ENCODE measurements around the gene UNC79.

The UNC79 gene

DNA sequence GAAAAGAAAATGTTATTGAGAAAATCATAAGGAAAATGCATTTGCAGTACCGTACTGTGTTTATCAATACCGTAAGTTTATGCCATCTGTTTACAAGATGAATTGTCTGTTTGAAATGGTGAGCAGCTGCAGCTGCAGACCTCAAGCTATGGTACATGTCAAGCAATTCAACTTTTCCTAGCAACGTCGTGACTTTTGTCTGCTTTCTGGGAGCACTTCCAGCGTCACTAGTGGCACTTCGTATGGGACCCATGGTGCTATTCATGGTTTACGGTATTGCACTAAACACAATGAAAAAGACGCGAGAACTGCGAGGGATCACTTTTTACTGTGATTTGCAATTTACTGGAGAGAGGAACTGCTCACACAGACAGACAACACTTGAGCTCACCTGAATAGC, 160.8 kb downstream of the UNC79 start:
- no peaks in the 10 kb centered on the region for H3K4me1 ChIP-seq (ENCODE audit: control insufficient read depth, insufficient read depth, low read length, poor library complexity, severe bottlenecking)
- H3K9me3 ChIP-seq (ENCODE audit: control insufficient read depth, low read length), result no peaks in the 10 kb centered on the region
- H3K4me3 ChIP-seq (ENCODE audit: extremely low read depth, insufficient read depth, low read length, poor library complexity, severe bottlenecking), result no peak overlapping the region
- WGBS, 2 experiments (ENCODE audit: insufficient coverage in 2 of 2), result 89 to 93% methylated on average over 10 of the region's 10 CpGs
- no peaks in the 10 kb centered on the region for H3K36me3 ChIP-seq (ENCODE audit: control insufficient read depth, insufficient read depth, low read length)
- H3K27ac ChIP-seq (ENCODE audit: low read depth, low read length, severe bottlenecking), result no peak overlapping the region

DNA sequence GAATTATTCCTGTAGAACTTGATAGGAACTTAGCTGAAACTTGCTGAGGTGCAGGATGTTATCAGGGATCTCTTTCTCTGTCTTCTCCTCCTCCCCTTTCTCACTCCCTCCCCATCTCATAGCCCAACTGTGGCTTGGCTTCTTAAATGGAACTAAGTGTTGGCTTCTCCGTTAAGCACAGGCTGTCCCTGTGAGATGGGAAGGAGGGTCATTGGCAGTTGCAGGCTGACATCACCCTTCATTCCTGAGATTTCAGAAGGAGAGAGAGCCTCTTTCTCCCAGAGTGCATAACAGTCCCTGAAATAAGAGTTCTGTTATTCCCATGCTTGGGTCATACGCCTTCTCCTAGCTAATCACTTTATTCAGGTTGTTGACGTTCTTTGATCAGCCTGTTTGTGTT, 162.0 kb downstream of the UNC79 start:
- Histone ChIP-seq H3K4me3 (ENCODE audit: extremely low read depth, insufficient read depth, low read length, poor library complexity, severe bottlenecking) (no peak overlapping the region), H3K4me1 (ENCODE audit: control insufficient read depth, insufficient read depth, low read length, poor library complexity, severe bottlenecking) (no peaks in the 10 kb centered on the region), H3K27ac (ENCODE audit: low read depth, low read length, severe bottlenecking) (no peak overlapping the region), H3K9me3 (ENCODE audit: control insufficient read depth, low read length) (no peaks in the 10 kb centered on the region), H3K36me3 (ENCODE audit: control insufficient read depth, insufficient read depth, low read length) (no peaks in the 10 kb centered on the region)
- 0% methylated on average over 1 of the region's 3 CpGs; no CpG with 5 or more reads in 1 of the 2 experiments for WGBS, 2 experiments (ENCODE audit: insufficient coverage in 2 of 2)

DNA sequence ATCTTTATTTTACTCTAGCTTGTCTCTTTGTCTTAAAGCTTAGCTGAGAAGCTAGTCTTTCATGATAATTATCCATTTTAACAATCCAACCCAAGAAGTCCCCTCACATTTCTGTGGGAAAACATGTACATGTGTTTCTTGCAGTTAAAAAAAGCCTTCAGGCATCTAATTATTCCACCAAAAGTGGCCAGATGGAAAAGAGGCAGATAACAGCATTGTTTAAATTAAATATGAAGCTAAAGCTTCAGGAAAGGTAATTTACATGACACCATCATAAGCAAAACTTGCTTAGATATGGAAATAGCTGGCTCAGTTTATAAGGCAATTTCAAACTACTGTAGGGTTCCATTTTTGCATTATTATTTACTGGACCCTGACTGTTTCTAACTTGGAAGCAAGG, 175.4 kb downstream of the UNC79 start:
- no peak overlapping the region for H3K4me3 ChIP-seq (ENCODE audit: extremely low read depth, insufficient read depth, low read length, poor library complexity, severe bottlenecking)
- H3K9me3 ChIP-seq (ENCODE audit: control insufficient read depth, low read length), result no peaks in the 10 kb centered on the region
- H3K36me3 ChIP-seq (ENCODE audit: control insufficient read depth, insufficient read depth, low read length), result no peaks in the 10 kb centered on the region
- H3K4me1 ChIP-seq (ENCODE audit: control insufficient read depth, insufficient read depth, low read length, poor library complexity, severe bottlenecking), result no peaks in the 10 kb centered on the region
- H3K27ac ChIP-seq (ENCODE audit: low read depth, low read length, severe bottlenecking), result no peak overlapping the region

DNA sequence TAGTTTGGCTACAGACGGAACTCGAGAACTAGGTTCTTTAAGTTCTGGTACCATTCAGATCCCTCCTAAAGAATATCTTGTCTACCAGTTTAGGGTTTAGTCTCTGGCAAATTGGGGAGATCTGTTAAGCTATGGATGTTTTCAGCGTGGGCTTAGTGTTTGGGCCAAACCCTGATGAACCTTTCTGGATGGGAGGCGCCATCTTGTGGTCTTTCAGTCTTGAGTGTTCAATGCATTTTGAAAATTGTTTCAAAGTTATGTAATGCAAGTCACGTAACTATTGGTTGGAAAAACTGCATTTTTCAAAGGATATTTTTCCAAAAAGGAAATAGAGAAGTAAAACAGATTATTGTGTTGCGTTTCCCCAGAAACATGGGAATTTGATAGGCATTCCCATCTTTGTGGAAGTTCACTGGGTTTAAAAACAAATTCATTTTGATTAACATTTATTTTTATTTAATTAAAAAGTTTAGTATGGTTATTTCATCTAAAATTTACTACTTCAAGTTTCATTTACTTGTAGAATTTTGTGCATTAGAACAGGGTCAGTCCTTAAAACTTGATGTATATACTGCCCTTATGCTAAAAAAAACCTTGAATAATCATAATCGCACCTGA, 188.5 kb downstream of the UNC79 start:
- Histone ChIP-seq H3K4me1 (ENCODE audit: control insufficient read depth, insufficient read depth, low read length, poor library complexity, severe bottlenecking) (no peaks in the 10 kb centered on the region), H3K9me3 (ENCODE audit: control insufficient read depth, low read length) (no peaks in the 10 kb centered on the region), H3K27ac (ENCODE audit: low read depth, low read length, severe bottlenecking) (no peak overlapping the region), H3K36me3 (ENCODE audit: control insufficient read depth, insufficient read depth, low read length) (no peaks in the 10 kb centered on the region), H3K4me3 (ENCODE audit: extremely low read depth, insufficient read depth, low read length, poor library complexity, severe bottlenecking) (no peak overlapping the region)
- 32% methylated on average over 3 to 4 of the region's 7 CpGs for WGBS, 2 experiments (ENCODE audit: insufficient coverage in 2 of 2)

DNA sequence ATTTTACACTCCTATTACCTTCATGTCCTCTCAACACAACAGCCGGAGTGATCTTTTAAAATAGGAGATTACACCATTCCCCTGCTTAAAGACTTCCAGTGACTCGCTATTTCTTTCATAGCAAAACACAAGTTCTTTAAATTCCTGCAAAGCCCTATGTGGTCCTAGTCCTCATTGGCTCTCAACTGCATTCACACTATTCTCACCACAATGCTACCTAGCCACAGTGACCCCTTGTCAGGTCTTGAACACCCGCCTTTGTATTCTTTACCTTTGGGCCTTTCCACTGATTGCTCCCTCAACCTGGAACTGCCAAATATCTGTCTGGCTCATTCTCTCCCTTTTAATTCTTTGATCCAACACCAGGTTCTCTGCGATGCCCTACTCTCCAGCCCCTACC, 197.3 kb downstream of the UNC79 start:
- Histone ChIP-seq H3K9me3 (ENCODE audit: control insufficient read depth, low read length) (no peaks in the 10 kb centered on the region), H3K27ac (ENCODE audit: low read depth, low read length, severe bottlenecking) (no peak overlapping the region), H3K4me1 (ENCODE audit: control insufficient read depth, insufficient read depth, low read length, poor library complexity, severe bottlenecking) (no peaks in the 10 kb centered on the region), H3K4me3 (ENCODE audit: extremely low read depth, insufficient read depth, low read length, poor library complexity, severe bottlenecking) (no peak overlapping the region), H3K36me3 (ENCODE audit: control insufficient read depth, insufficient read depth, low read length) (no peaks in the 10 kb centered on the region)
- WGBS, 2 experiments (ENCODE audit: insufficient coverage in 2 of 2), result 81 to 82% methylated on average over 3 to 4 of the region's 4 CpGs

DNA sequence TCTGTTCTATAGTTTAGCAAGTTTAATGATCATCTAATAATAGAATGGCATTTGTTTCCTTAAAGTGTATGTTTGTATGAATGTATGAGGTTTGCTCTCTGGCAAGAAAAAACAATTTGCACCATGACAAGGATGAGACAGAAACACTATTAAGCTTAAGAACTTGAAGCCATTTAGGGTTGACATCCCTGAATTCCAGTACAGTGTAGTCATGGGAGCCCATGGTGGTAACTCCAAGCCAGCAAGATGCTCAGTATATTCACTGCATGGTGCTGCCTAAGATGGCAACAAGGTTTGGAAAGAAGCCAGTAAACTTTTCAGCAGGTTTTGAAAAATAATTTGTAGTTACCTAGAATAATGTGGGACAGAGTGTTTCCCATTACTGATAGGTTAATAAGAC, 198.9 kb downstream of the UNC79 start:
- Histone ChIP-seq H3K27ac (ENCODE audit: low read depth, low read length, severe bottlenecking) (no peak overlapping the region), H3K4me3 (ENCODE audit: extremely low read depth, insufficient read depth, low read length, poor library complexity, severe bottlenecking) (no peak overlapping the region), H3K4me1 (ENCODE audit: control insufficient read depth, insufficient read depth, low read length, poor library complexity, severe bottlenecking) (no peaks in the 10 kb centered on the region), H3K9me3 (ENCODE audit: control insufficient read depth, low read length) (no peaks in the 10 kb centered on the region), H3K36me3 (ENCODE audit: control insufficient read depth, insufficient read depth, low read length) (no peaks in the 10 kb centered on the region)

DNA sequence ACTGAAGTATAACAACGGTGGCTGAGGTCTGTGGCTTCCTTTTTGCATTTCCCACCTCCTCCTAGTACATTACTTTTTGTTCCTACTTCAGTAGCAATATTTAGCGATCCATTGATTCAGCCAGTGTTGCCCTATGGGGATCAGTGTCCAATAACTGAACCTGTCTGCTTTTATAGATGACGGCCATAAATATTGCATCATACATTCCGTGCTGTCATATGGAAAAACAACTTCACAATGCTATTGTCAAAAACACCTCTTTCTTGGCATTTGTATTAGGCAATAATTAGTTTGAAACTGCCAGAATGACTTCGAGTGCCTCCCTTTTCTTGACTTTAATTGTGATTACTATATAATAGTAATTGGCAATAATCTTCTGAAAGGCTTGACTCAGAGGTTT, 208.1 kb downstream of the UNC79 start:
- H3K4me1 ChIP-seq (ENCODE audit: control insufficient read depth, insufficient read depth, low read length, poor library complexity, severe bottlenecking), result no peaks in the 10 kb centered on the region
- no peak overlapping the region for H3K27ac ChIP-seq (ENCODE audit: low read depth, low read length, severe bottlenecking)
- 92 to 94% methylated on average over 3 to 4 of the region's 5 CpGs for WGBS, 2 experiments (ENCODE audit: insufficient coverage in 2 of 2)
- H3K4me3 ChIP-seq (ENCODE audit: extremely low read depth, insufficient read depth, low read length, poor library complexity, severe bottlenecking), result no peak overlapping the region
- no peaks in the 10 kb centered on the region for H3K36me3 ChIP-seq (ENCODE audit: control insufficient read depth, insufficient read depth, low read length)
- no peaks in the 10 kb centered on the region for H3K9me3 ChIP-seq (ENCODE audit: control insufficient read depth, low read length)

DNA sequence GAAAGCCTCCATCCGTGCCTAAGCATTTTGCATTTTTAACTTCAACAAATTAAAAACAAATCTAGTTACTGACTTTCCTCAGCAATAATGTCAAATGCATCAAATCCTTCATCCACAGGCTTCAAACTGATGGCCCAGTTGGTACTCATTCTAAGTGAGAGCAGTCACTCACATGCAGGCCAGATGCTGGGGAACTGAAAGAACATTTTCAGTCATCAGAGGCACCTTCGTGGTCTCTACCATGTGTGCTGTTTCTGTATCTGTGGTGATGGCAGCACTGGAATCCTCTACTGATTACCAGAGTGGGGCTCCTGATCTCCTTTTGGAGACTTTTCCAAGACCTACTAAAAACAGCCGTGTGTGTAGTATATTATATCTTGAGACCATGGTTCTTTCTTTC, 212.4 kb downstream of the UNC79 start:
- Histone ChIP-seq H3K36me3 (ENCODE audit: control insufficient read depth, insufficient read depth, low read length) (no peaks in the 10 kb centered on the region), H3K4me3 (ENCODE audit: extremely low read depth, insufficient read depth, low read length, poor library complexity, severe bottlenecking) (no peak overlapping the region), H3K9me3 (ENCODE audit: control insufficient read depth, low read length) (no peaks in the 10 kb centered on the region), H3K4me1 (ENCODE audit: control insufficient read depth, insufficient read depth, low read length, poor library complexity, severe bottlenecking) (no peaks in the 10 kb centered on the region), H3K27ac (ENCODE audit: low read depth, low read length, severe bottlenecking) (no peak overlapping the region)
- 87 to 89% methylated on average over 1 to 2 of the region's 3 CpGs for WGBS, 2 experiments (ENCODE audit: insufficient coverage in 2 of 2)

DNA sequence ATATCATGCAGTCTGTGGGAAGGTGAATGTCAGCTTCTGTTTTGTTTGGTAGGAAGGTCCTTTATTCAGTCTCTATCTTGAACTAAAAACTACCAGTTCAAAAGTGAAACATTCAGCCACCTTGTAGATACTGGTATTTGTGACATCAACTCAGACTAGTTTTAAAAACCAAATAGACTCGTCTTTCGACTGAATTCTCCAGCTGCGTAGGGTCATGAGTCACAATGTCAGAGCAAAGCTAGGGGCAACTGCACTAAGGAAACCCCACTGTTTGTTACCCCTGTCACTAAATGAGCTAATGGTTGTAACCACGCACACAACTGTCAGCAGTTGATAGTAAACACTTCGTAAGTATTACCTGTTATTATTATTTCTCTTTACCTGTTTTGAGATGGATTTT, 212.9 kb downstream of the UNC79 start:
- Histone ChIP-seq H3K9me3 (ENCODE audit: control insufficient read depth, low read length) (no peaks in the 10 kb centered on the region), H3K4me3 (ENCODE audit: extremely low read depth, insufficient read depth, low read length, poor library complexity, severe bottlenecking) (no peak overlapping the region), H3K27ac (ENCODE audit: low read depth, low read length, severe bottlenecking) (no peak overlapping the region), H3K4me1 (ENCODE audit: control insufficient read depth, insufficient read depth, low read length, poor library complexity, severe bottlenecking) (no peaks in the 10 kb centered on the region), H3K36me3 (ENCODE audit: control insufficient read depth, insufficient read depth, low read length) (no peaks in the 10 kb centered on the region)
- WGBS, 2 experiments (ENCODE audit: insufficient coverage in 2 of 2), result 85 to 98% methylated on average over 3 of the region's 5 CpGs

DNA sequence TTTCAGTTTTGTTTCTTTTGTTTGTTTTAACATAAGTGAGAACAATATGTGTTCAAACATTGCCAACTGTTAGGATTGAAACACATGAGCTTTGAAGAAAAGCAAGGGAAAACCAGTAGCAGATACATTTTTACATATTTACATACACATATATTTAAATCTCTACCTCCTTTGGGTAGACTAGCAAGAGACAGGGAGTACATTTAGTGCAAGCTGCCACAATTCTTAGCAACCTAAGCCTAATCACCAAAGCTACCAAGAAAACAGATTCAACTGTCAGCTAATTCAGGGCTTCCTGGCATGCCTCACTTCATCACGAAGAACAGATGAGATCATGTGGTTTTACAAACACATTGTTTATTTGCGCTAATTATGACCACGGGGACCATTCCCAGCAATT, 214.5 kb downstream of the UNC79 start:
- Histone ChIP-seq H3K27ac (ENCODE audit: low read depth, low read length, severe bottlenecking) (no peak overlapping the region), H3K4me1 (ENCODE audit: control insufficient read depth, insufficient read depth, low read length, poor library complexity, severe bottlenecking) (no peaks in the 10 kb centered on the region), H3K4me3 (ENCODE audit: extremely low read depth, insufficient read depth, low read length, poor library complexity, severe bottlenecking) (no peak overlapping the region), H3K36me3 (ENCODE audit: control insufficient read depth, insufficient read depth, low read length) (no peaks in the 10 kb centered on the region), H3K9me3 (ENCODE audit: control insufficient read depth, low read length) (no peaks in the 10 kb centered on the region)
- WGBS, 2 experiments (ENCODE audit: insufficient coverage in 2 of 2), result 89 to 93% methylated on average over 3 of the region's 3 CpGs

DNA sequence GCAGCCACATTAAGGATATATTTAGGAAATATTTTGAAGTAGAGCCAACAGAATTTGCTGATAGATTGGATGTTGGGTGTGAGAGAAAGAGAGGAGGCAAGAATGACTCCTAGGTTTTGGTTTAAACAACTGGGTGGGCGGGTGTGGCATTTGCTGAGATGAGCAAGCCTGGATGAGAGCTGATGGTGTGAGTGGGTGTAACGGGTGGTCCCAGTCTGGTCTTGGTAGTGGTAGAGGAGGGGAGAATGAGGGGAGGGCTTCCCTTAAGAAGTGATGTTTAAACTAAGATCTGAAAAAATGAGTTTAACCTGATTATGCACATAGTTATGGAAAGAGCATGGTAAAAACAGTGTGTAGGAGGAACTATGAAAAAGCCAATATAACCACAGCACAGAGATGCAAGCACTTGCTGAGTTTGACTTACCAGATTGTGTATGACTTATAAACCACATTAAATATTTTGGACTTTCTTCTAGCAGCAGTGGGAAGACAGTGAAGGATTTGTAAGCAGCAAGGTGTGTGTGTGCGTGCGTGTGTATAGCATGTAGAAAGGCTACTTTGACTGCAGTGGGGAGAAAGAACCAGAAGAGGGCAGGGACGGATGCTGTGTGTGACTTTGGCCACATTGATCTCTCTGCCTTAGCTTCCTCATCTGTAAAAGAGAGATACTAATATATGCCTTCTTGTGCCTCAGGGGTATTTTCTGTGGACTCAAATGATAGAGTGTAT, 217.9 kb downstream of the UNC79 start:
- no peaks in the 10 kb centered on the region for H3K36me3 ChIP-seq (ENCODE audit: control insufficient read depth, insufficient read depth, low read length)
- no peak overlapping the region for H3K4me3 ChIP-seq (ENCODE audit: extremely low read depth, insufficient read depth, low read length, poor library complexity, severe bottlenecking)
- H3K27ac ChIP-seq (ENCODE audit: low read depth, low read length, severe bottlenecking), result no peak overlapping the region
- no peaks in the 10 kb centered on the region for H3K4me1 ChIP-seq (ENCODE audit: control insufficient read depth, insufficient read depth, low read length, poor library complexity, severe bottlenecking)
- WGBS, 2 experiments (ENCODE audit: insufficient coverage in 2 of 2), result 75 to 100% methylated on average over 1 to 4 of the region's 5 CpGs
- H3K9me3 ChIP-seq (ENCODE audit: control insufficient read depth, low read length), result no peaks in the 10 kb centered on the region
